ENCODE results near the gene PCSK5. TPM values are rescaled to one million over a fixed set of nuclear protein-coding genes. Genes with fewer than 3 reads are reported as not detected.

The PCSK5 gene
- total and polyA plus RNA-seq, 2 donors (not counting 1 experiment from before 2014, with no cell fraction given) = 0.09 TPM; not detected in 1

DNA sequence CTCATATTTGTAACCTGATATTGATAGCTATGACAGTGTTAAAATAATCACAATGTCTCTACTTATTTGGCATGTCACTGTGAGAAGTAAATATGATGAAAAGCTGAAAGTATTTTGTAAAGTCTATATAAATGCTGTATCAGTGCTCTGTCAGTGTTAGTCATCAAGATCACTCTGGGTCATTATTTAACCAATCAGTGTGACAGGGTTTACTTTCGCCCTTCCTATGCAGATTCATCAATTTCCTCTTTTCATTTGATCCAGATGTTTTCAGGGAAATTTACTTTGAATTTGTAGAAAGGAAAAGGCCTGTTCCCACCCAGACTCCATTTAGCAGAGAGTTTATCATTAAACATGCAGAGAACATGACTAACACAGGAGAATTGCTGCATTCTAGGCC lies 9.9 kb upstream of the PCSK5 start:
- TF ChIP-seq EZH2 (IDR thresholded peaks at IDR 0.05; ENCODE audit: borderline replicate concordance, insufficient read depth, low read depth, low read length, poor library complexity, severe bottlenecking) = no peak
- TF ChIP-seq, protein P1, sequence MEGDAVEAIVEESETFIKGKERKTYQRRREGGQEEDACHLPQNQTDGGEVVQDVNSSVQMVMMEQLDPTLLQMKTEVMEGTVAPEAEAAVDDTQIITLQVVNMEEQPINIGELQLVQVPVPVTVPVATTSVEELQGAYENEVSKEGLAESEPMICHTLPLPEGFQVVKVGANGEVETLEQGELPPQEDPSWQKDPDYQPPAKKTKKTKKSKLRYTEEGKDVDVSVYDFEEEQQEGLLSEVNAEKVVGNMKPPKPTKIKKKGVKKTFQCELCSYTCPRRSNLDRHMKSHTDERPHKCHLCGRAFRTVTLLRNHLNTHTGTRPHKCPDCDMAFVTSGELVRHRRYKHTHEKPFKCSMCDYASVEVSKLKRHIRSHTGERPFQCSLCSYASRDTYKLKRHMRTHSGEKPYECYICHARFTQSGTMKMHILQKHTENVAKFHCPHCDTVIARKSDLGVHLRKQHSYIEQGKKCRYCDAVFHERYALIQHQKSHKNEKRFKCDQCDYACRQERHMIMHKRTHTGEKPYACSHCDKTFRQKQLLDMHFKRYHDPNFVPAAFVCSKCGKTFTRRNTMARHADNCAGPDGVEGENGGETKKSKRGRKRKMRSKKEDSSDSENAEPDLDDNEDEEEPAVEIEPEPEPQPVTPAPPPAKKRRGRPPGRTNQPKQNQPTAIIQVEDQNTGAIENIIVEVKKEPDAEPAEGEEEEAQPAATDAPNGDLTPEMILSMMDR (IDR thresholded peaks at IDR 0.05) = no peak
- WGBS (ENCODE audit: insufficient coverage) = no CpG with 5 or more reads among the region's 1 CpG
- no peak overlapping the region for H3K4me3 Mint-ChIP-seq
- no peaks in the 10 kb centered on the region for H3K9me3 Mint-ChIP-seq (ENCODE audit: insufficient read depth)
- no peaks in the 10 kb centered on the region for H3K27me3 Mint-ChIP-seq
- Histone ChIP-seq H3K4me1 (ENCODE audit: control insufficient read depth in 2 of 2, insufficient read depth in 2 of 2, low read length in 2 of 2) (no peaks in the 10 kb centered on the region), H2AFZ (ENCODE audit: insufficient read depth, low read depth, low read length, poor library complexity, severe bottlenecking) (no peak overlapping the region), H3K9ac (ENCODE audit: low read length) (no peak overlapping the region), H4K20me1 (ENCODE audit: control insufficient read depth, insufficient read depth, low read length, poor library complexity, severe bottlenecking) (no peaks in the 10 kb centered on the region), H3K79me2 (ENCODE audit: control insufficient read depth, insufficient read depth, low read length) (no peaks in the 10 kb centered on the region), H3K27me3 (replicated peaks in 1 of 4; ENCODE audit: control extremely low read depth in 1 of 4, control insufficient read depth in 3 of 4, insufficient read depth in 4 of 4, low read length in 3 of 4) (no peaks in the 10 kb centered on the region), H3K27ac (ENCODE audit: low read length in 2 of 2) (no peak overlapping the region), H3K4me2 (replicated peaks; ENCODE audit: low read depth, low read length, poor library complexity, severe bottlenecking) (no peak overlapping the region), H3K9me3 (ENCODE audit: control extremely low read depth in 1 of 3, control insufficient read depth in 2 of 3, insufficient read depth in 1 of 3, low read length in 2 of 3) (no peaks in the 10 kb centered on the region), H3K4me3 (ENCODE audit: control extremely low read depth in 1 of 5, extremely low read depth in 1 of 5, insufficient read depth in 1 of 5, low read depth in 2 of 5, low read length in 4 of 5) (no peak overlapping the region), H3K36me3 (replicated peaks in 1 of 2; ENCODE audit: control extremely low read depth in 1 of 2, control insufficient read depth in 1 of 2, extremely low read depth in 1 of 2, insufficient read depth in 2 of 2, low read length in 1 of 2) (no peaks in the 10 kb centered on the region)
- no peaks in the 10 kb centered on the region for H3K4me1 Mint-ChIP-seq
- no peak for DNase-seq
- no peak overlapping the region for H3K27ac Mint-ChIP-seq
- CTCF ChIA-PET = no interaction called here
- POLR2A ChIA-PET = no interaction called here
- intact Hi-C loops (cut with micrococcal nuclease) = no loop called here
- ATAC-seq (ENCODE audit: low read depth) = no peak

DNA sequence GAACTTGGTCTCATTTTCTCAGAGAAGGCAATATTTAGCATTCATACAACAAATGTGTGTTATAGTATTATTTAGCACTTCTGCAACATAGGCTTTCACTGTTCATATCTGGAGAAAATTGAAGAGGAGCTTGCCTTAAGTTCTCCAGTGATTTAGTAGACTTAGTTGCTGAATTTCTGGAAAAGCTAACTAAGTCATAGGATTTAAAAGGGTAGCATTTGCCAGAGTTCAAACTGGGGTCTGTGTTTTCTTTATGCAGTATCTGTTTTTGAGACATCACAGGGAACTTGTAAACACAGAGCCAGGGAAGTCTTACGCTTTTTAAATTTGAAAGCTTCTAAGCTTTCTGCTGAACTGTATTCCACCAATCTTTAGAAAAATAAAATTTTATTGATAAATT lies 8.7 kb upstream of the PCSK5 start:
- no peak for ATAC-seq (ENCODE audit: low read depth)
- WGBS (ENCODE audit: insufficient coverage) = no CpG with 5 or more reads among the region's 1 CpG
- TF ChIP-seq, protein P1 (IDR thresholded peaks at IDR 0.05) = no peak
- no peak for TF ChIP-seq EZH2 (IDR thresholded peaks at IDR 0.05; ENCODE audit: borderline replicate concordance, insufficient read depth, low read depth, low read length, poor library complexity, severe bottlenecking)

More for the DNA sequence above, 8.7 kb upstream of the PCSK5 start:
- Histone ChIP-seq H3K36me3 (replicated peaks in 1 of 2; ENCODE audit: control extremely low read depth in 1 of 2, control insufficient read depth in 1 of 2, extremely low read depth in 1 of 2, insufficient read depth in 2 of 2, low read length in 1 of 2) (no peaks in the 10 kb centered on the region), H3K4me3 (ENCODE audit: control extremely low read depth in 1 of 5, extremely low read depth in 1 of 5, insufficient read depth in 1 of 5, low read depth in 2 of 5, low read length in 4 of 5) (no peak overlapping the region), H3K27me3 (replicated peaks in 1 of 4; ENCODE audit: control extremely low read depth in 1 of 4, control insufficient read depth in 3 of 4, insufficient read depth in 4 of 4, low read length in 3 of 4) (no peaks in the 10 kb centered on the region), H3K27ac (ENCODE audit: low read length in 2 of 2) (no peak overlapping the region), H3K79me2 (ENCODE audit: control insufficient read depth, insufficient read depth, low read length) (no peaks in the 10 kb centered on the region), H3K4me2 (replicated peaks; ENCODE audit: low read depth, low read length, poor library complexity, severe bottlenecking) (no peak overlapping the region), H3K9me3 (ENCODE audit: control extremely low read depth in 1 of 3, control insufficient read depth in 2 of 3, insufficient read depth in 1 of 3, low read length in 2 of 3) (no peaks in the 10 kb centered on the region), H3K4me1 (ENCODE audit: control insufficient read depth in 2 of 2, insufficient read depth in 2 of 2, low read length in 2 of 2) (no peaks in the 10 kb centered on the region), H3K9ac (ENCODE audit: low read length) (no peak overlapping the region), H4K20me1 (ENCODE audit: control insufficient read depth, insufficient read depth, low read length, poor library complexity, severe bottlenecking) (no peaks in the 10 kb centered on the region), H2AFZ (ENCODE audit: insufficient read depth, low read depth, low read length, poor library complexity, severe bottlenecking) (no peak overlapping the region)
- CTCF ChIA-PET = no interaction called here
- POLR2A ChIA-PET = no interaction called here
- intact Hi-C loops (cut with micrococcal nuclease) = no loop called here
- no peaks in the 10 kb centered on the region for H3K27me3 Mint-ChIP-seq
- H3K27ac Mint-ChIP-seq = no peak overlapping the region
- H3K4me3 Mint-ChIP-seq = no peak overlapping the region
- no peak for DNase-seq
- no peaks in the 10 kb centered on the region for H3K4me1 Mint-ChIP-seq
- H3K9me3 Mint-ChIP-seq (ENCODE audit: insufficient read depth) = no peaks in the 10 kb centered on the region
